Osteocyte (in vitro differentiated cells): ENCODE measurements around the gene ELF2. TPM values are rescaled to one million over a fixed set of nuclear protein-coding genes. Genes with fewer than 3 reads are reported as not detected.
"Not testable (repeated sequence)": the region's sequence is repeated elsewhere in the genome, so short reads cannot be mapped to it uniquely, and the experiment has no call there.

Source experiments
- DNase-seq: peaks from one replicate; pipeline ENCODE4 v3.0.0; 2021; ENCODE audit warnings: mixed read lengths; ENCODE audit not compliant: unreplicated experiment; ENCODE audit errors: extremely low spot score
- H3K27ac Mint-ChIP-seq: one replicate; pipeline ENCODE4 v1.8.0; 2021; ENCODE audit warnings: mild to moderate bottlenecking, mixed read lengths; ENCODE audit not compliant: unreplicated experiment
- H3K27me3 Mint-ChIP-seq: one replicate; pipeline ENCODE4 v1.8.0; 2021; ENCODE audit warnings: mixed read lengths; ENCODE audit not compliant: unreplicated experiment
- H3K36me3 Mint-ChIP-seq: one replicate; pipeline ENCODE4 v1.8.0; 2021; ENCODE audit warnings: mixed read lengths; ENCODE audit not compliant: unreplicated experiment
- H3K4me1 Mint-ChIP-seq: one replicate; pipeline ENCODE4 v1.8.0; 2021; ENCODE audit warnings: mixed read lengths; ENCODE audit not compliant: unreplicated experiment
- H3K4me3 Mint-ChIP-seq: one replicate; pipeline ENCODE4 v1.8.0; 2021; ENCODE audit warnings: mild to moderate bottlenecking, moderate library complexity, mixed read lengths; ENCODE audit not compliant: unreplicated experiment
- H3K9me3 Mint-ChIP-seq: one replicate; pipeline ENCODE4 v1.8.0; 2021; ENCODE audit warnings: mixed read lengths; ENCODE audit not compliant: unreplicated experiment
- total RNA-seq: library from RNA; stranded (reverse); gene quantifications from 2 replicates; pipeline ENCODE4 v1.2.1, GENCODE V29; 2021
- TF ChIP-seq, protein P1 (sequence below): fragments of 200-600 bp; sonication (generic); IDR thresholded peaks from 2 replicates; pipeline ENCODE4 v1.5.0; 2021; ENCODE audit warnings: antibody characterized with exemption, mild to moderate bottlenecking, moderate library complexity

The ELF2 gene
- total RNA-seq, 1 donor from 2014 or later = 47.6 TPM

- no peaks in the 10 kb centered on the region for H3K4me1 Mint-ChIP-seq
- DNase-seq = no peak
- H3K27ac Mint-ChIP-seq = no peak overlapping the region
- H3K36me3 Mint-ChIP-seq = no peaks in the 10 kb centered on the region
- H3K27me3 Mint-ChIP-seq = peaks cover 15% of the 10 kb centered on the region
- H3K4me3 Mint-ChIP-seq = no peak overlapping the region
- TF ChIP-seq, protein P1, sequence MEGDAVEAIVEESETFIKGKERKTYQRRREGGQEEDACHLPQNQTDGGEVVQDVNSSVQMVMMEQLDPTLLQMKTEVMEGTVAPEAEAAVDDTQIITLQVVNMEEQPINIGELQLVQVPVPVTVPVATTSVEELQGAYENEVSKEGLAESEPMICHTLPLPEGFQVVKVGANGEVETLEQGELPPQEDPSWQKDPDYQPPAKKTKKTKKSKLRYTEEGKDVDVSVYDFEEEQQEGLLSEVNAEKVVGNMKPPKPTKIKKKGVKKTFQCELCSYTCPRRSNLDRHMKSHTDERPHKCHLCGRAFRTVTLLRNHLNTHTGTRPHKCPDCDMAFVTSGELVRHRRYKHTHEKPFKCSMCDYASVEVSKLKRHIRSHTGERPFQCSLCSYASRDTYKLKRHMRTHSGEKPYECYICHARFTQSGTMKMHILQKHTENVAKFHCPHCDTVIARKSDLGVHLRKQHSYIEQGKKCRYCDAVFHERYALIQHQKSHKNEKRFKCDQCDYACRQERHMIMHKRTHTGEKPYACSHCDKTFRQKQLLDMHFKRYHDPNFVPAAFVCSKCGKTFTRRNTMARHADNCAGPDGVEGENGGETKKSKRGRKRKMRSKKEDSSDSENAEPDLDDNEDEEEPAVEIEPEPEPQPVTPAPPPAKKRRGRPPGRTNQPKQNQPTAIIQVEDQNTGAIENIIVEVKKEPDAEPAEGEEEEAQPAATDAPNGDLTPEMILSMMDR = no peak
- no peaks in the 10 kb centered on the region for H3K9me3 Mint-ChIP-seq
Observed at GRCh38 chr4:139200102-139200501, 23.1 kb upstream of the ELF2 start.

GRCh38 chr4:139197214-139197613 lies 20.2 kb upstream of the ELF2 start:
- not testable (repeated sequence) for H3K36me3 Mint-ChIP-seq, H3K4me3 Mint-ChIP-seq, H3K9me3 Mint-ChIP-seq, H3K27ac Mint-ChIP-seq, H3K4me1 Mint-ChIP-seq, DNase-seq
- peaks cover 15% of the 10 kb centered on the region for H3K27me3 Mint-ChIP-seq

GRCh38 chr4:139196462-139196861 lies 19.4 kb upstream of the ELF2 start:
- Mint-ChIP-seq H3K4me3 (no peak overlapping the region), H3K9me3 (no peaks in the 10 kb centered on the region), H3K27ac (no peak overlapping the region), H3K36me3 (no peaks in the 10 kb centered on the region), H3K27me3 (peaks cover 15% of the 10 kb centered on the region), H3K4me1 (no peaks in the 10 kb centered on the region)
- TF ChIP-seq, protein P1 = no peak
- no peak for DNase-seq

- H3K27me3 Mint-ChIP-seq = no peaks in the 10 kb centered on the region
- no peaks in the 10 kb centered on the region for H3K36me3 Mint-ChIP-seq
- H3K4me1 Mint-ChIP-seq = no peaks in the 10 kb centered on the region
- H3K4me3 Mint-ChIP-seq = no peak overlapping the region
- H3K9me3 Mint-ChIP-seq = no peaks in the 10 kb centered on the region
- no peak for DNase-seq
- TF ChIP-seq, protein P1 = no peak
- no peak overlapping the region for H3K27ac Mint-ChIP-seq
Observed at GRCh38 chr4:139191373-139191772, 14.4 kb upstream of the ELF2 start.

DNA sequence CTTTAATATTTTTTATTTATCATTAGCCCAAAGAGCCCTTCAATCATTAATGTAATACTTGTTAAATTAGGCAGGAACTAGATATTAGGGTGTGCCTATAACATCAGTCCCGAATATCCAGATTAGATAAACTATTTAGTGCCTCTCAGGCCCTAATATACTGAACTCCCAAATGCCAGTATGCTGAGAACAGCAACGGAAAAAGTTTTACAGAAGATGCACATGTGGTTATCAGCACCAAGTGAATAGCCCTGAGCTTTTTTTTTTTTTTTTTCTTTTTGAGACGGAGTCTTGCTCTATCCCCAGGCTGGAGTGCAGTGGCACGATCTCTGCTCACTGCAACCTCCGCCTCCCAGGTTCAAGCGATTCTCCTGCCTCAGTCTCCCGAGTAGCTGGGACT lies 13.0 kb upstream of the ELF2 start:
- TF ChIP-seq, protein P1 = no peak
- DNase-seq = no peak
- Mint-ChIP-seq H3K4me3 (no peak overlapping the region), H3K27ac (no peak overlapping the region), H3K36me3 (no peaks in the 10 kb centered on the region), H3K9me3 (no peaks in the 10 kb centered on the region), H3K4me1 (no peaks in the 10 kb centered on the region), H3K27me3 (no peaks in the 10 kb centered on the region)

DNA sequence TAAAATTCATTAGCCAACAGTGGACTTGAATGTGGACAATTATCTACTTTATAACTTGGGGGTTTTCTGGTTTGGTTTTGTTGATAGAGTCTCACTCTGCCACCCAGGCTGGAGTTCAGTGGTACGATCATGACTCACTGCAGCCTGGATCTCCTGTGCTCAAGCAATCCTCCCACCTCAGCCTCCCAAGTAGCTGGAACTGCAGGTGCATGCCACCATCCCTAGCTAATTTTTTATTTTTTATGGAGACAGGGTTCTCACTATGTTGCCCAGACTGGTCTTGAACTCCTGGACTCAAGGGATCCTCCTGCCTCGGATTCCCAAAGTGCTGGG lies 12.4 kb upstream of the ELF2 start:
- H3K27ac Mint-ChIP-seq = no peak overlapping the region
- no peak for DNase-seq
- no peaks in the 10 kb centered on the region for H3K36me3 Mint-ChIP-seq
- H3K4me3 Mint-ChIP-seq = no peak overlapping the region
- no peaks in the 10 kb centered on the region for H3K27me3 Mint-ChIP-seq
- TF ChIP-seq, protein P1 = no peak
- no peaks in the 10 kb centered on the region for H3K9me3 Mint-ChIP-seq
- no peaks in the 10 kb centered on the region for H3K4me1 Mint-ChIP-seq
